Measurements from ENCODE around the gene RETN. TPM values are rescaled to one million over a fixed set of nuclear protein-coding genes. Genes with fewer than 3 reads are reported as not detected.

RETN gene
- total and polyA plus RNA-seq, 2 experiments from 2014 or later = not detected

DNA sequence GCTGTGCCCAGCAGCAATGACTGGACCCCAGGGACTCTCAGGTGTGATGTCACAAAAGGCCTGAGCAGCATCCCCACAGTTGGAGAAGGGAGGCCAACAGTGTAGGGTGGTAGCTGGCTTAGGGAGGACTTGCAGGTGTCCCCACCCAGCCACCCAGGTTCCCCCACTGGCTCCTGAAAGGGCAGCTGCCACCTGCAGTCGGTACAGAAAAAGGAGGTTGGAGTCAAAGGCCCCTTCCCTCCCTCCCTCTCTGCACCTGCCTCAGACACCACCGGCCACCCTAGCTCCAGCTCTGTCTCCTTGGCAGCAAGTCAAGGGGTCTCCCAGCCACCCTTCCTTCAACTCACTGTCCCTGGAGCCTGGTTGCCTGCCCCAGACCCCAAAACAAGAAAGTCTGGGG lies 35.2 kb upstream of the RETN start, which contains the start of gene PCP2:
Gene PCP2, minus strand, starts transcription at position 22 of the 400 bp plus-strand sequence. CDS start 262 bp downstream, outside the sequence.
- no peak within 1 kb of the TSS for H3K27ac ChIP-seq (ENCODE audit: low read depth)
- peaks cover 20% of the 10 kb centered on the region for H3K79me2 ChIP-seq (replicated peaks; ENCODE audit: insufficient read depth)
- no peaks in the 10 kb centered on the region for H3K36me3 Mint-ChIP-seq (ENCODE audit: low read depth)
- H3K9me2 ChIP-seq (ENCODE audit: insufficient read depth) = no peaks in the 10 kb centered on the region
- DNase-seq (ENCODE audit: low spot score) (no peak), ATAC-seq (no peak)
- H3K4me2 ChIP-seq = no peak within 1 kb of the TSS
- TF ChIP-seq, protein P1, sequence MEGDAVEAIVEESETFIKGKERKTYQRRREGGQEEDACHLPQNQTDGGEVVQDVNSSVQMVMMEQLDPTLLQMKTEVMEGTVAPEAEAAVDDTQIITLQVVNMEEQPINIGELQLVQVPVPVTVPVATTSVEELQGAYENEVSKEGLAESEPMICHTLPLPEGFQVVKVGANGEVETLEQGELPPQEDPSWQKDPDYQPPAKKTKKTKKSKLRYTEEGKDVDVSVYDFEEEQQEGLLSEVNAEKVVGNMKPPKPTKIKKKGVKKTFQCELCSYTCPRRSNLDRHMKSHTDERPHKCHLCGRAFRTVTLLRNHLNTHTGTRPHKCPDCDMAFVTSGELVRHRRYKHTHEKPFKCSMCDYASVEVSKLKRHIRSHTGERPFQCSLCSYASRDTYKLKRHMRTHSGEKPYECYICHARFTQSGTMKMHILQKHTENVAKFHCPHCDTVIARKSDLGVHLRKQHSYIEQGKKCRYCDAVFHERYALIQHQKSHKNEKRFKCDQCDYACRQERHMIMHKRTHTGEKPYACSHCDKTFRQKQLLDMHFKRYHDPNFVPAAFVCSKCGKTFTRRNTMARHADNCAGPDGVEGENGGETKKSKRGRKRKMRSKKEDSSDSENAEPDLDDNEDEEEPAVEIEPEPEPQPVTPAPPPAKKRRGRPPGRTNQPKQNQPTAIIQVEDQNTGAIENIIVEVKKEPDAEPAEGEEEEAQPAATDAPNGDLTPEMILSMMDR (conservative IDR thresholded peaks at IDR 0.05; ENCODE audit: low read depth in 2 of 2) = no peak
- TF ChIP-seq CREB1 (CRISPR knock-in tag; IDR thresholded peaks at IDR 0.05; ENCODE audit: low read depth) (no peak), EZH2phosphoT487 (IDR thresholded peaks at IDR 0.05; ENCODE audit: unreplicated experiment) (no peak), ZNF331 (CRISPR knock-in tag; IDR thresholded peaks at IDR 0.05; ENCODE audit: low read depth) (no peak), NANOG (IDR thresholded peaks at IDR 0.05; ENCODE audit: borderline replicate concordance) (no peak), JUNB (IDR thresholded peaks at IDR 0.05; ENCODE audit: unreplicated experiment) (no peak), ZNF114 (CRISPR knock-in tag; IDR thresholded peaks at IDR 0.05) (no peak), STAT1 (IDR thresholded peaks at IDR 0.05; ENCODE audit: unreplicated experiment) (no peak), EZH2 (IDR thresholded peaks at IDR 0.05; ENCODE audit: low read depth, unreplicated experiment) (no peak), POLR2AphosphoS5 (IDR thresholded peaks at IDR 0.05; ENCODE audit: low read depth) (no peak)
- TF ChIP-seq, protein P2, sequence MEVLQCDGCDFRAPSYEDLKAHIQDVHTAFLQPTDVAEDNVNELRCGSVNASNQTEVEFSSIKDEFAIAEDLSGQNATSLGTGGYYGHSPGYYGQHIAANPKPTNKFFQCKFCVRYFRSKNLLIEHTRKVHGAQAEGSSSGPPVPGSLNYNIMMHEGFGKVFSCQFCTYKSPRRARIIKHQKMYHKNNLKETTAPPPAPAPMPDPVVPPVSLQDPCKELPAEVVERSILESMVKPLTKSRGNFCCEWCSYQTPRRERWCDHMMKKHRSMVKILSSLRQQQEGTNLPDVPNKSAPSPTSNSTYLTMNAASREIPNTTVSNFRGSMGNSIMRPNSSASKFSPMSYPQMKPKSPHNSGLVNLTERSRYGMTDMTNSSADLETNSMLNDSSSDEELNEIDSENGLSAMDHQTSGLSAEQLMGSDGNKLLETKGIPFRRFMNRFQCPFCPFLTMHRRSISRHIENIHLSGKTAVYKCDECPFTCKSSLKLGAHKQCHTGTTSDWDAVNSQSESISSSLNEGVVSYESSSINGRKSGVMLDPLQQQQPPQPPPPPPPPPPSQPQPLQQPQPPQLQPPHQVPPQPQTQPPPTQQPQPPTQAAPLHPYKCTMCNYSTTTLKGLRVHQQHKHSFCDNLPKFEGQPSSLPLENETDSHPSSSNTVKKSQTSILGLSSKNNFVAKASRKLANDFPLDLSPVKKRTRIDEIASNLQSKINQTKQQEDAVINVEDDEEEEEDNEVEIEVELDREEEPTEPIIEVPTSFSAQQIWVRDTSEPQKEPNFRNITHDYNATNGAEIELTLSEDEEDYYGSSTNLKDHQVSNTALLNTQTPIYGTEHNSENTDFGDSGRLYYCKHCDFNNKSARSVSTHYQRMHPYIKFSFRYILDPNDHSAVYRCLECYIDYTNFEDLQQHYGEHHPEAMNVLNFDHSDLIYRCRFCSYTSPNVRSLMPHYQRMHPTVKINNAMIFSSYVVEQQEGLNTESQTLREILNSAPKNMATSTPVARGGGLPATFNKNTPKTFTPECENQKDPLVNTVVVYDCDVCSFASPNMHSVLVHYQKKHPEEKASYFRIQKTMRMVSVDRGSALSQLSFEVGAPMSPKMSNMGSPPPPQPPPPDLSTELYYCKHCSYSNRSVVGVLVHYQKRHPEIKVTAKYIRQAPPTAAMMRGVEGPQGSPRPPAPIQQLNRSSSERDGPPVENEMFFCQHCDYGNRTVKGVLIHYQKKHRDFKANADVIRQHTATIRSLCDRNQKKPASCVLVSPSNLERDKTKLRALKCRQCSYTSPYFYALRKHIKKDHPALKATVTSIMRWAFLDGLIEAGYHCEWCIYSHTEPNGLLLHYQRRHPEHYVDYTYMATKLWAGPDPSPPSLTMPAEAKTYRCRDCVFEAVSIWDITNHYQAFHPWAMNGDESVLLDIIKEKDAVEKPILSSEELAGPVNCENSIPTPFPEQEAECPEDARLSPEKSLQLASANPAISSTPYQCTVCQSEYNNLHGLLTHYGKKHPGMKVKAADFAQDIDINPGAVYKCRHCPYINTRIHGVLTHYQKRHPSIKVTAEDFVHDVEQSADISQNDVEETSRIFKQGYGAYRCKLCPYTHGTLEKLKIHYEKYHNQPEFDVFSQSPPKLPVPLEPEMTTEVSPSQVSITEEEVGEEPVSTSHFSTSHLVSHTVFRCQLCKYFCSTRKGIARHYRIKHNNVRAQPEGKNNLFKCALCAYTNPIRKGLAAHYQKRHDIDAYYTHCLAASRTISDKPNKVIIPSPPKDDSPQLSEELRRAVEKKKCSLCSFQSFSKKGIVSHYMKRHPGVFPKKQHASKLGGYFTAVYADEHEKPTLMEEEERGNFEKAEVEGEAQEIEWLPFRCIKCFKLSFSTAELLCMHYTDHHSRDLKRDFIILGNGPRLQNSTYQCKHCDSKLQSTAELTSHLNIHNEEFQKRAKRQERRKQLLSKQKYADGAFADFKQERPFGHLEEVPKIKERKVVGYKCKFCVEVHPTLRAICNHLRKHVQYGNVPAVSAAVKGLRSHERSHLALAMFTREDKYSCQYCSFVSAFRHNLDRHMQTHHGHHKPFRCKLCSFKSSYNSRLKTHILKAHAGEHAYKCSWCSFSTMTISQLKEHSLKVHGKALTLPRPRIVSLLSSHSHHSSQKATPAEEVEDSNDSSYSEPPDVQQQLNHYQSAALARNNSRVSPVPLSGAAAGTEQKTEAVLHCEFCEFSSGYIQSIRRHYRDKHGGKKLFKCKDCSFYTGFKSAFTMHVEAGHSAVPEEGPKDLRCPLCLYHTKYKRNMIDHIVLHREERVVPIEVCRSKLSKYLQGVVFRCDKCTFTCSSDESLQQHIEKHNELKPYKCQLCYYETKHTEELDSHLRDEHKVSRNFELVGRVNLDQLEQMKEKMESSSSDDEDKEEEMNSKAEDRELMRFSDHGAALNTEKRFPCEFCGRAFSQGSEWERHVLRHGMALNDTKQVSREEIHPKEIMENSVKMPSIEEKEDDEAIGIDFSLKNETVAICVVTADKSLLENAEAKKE (CRISPR knock-in tag; IDR thresholded peaks at IDR 0.05) = no peak
- TF ChIP-seq, protein P3, sequence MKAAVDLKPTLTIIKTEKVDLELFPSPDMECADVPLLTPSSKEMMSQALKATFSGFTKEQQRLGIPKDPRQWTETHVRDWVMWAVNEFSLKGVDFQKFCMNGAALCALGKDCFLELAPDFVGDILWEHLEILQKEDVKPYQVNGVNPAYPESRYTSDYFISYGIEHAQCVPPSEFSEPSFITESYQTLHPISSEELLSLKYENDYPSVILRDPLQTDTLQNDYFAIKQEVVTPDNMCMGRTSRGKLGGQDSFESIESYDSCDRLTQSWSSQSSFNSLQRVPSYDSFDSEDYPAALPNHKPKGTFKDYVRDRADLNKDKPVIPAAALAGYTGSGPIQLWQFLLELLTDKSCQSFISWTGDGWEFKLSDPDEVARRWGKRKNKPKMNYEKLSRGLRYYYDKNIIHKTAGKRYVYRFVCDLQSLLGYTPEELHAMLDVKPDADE (IDR thresholded peaks at IDR 0.05) = no peak
- TF ChIP-seq, protein P4, sequence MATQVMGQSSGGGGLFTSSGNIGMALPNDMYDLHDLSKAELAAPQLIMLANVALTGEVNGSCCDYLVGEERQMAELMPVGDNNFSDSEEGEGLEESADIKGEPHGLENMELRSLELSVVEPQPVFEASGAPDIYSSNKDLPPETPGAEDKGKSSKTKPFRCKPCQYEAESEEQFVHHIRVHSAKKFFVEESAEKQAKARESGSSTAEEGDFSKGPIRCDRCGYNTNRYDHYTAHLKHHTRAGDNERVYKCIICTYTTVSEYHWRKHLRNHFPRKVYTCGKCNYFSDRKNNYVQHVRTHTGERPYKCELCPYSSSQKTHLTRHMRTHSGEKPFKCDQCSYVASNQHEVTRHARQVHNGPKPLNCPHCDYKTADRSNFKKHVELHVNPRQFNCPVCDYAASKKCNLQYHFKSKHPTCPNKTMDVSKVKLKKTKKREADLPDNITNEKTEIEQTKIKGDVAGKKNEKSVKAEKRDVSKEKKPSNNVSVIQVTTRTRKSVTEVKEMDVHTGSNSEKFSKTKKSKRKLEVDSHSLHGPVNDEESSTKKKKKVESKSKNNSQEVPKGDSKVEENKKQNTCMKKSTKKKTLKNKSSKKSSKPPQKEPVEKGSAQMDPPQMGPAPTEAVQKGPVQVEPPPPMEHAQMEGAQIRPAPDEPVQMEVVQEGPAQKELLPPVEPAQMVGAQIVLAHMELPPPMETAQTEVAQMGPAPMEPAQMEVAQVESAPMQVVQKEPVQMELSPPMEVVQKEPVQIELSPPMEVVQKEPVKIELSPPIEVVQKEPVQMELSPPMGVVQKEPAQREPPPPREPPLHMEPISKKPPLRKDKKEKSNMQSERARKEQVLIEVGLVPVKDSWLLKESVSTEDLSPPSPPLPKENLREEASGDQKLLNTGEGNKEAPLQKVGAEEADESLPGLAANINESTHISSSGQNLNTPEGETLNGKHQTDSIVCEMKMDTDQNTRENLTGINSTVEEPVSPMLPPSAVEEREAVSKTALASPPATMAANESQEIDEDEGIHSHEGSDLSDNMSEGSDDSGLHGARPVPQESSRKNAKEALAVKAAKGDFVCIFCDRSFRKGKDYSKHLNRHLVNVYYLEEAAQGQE (IDR thresholded peaks at IDR 0.05; ENCODE audit: unreplicated experiment) = no peak
- H3K9me3 Mint-ChIP-seq = no peaks in the 10 kb centered on the region; the same call in 1 of the 3 replicates
- H3K4me3 Mint-ChIP-seq = no peak within 1 kb of the TSS; the same call in 2 of the 3 replicates
- no peaks in the 10 kb centered on the region for H3K36me3 ChIP-seq (ENCODE audit: insufficient read depth)
- no peak within 1 kb of the TSS for H3K27ac Mint-ChIP-seq
- no peak within 1 kb of the TSS for H3K4me3 ChIP-seq
- H3K27me3 Mint-ChIP-seq (ENCODE audit: insufficient read depth, low read depth, poor library complexity) = peaks cover 27% of the 10 kb centered on the region
- H3K27me3 ChIP-seq (ENCODE audit: insufficient read depth) = peaks cover 24% of the 10 kb centered on the region
- H3K4me1 Mint-ChIP-seq = peaks cover 9% of the 10 kb centered on the region; the same call in 2 of the 3 replicates
- H2AFZ ChIP-seq = no peak within 1 kb of the TSS
- H3K4me1 ChIP-seq (ENCODE audit: insufficient read depth) = peaks cover 9% of the 10 kb centered on the region; the same call in 1 of the 2 replicates
- H4K20me1 ChIP-seq (replicated peaks; ENCODE audit: insufficient read depth) = peaks cover 2% of the 10 kb centered on the region; the same call in 1 of the 2 replicates
- H3F3A ChIP-seq (replicated peaks; ENCODE audit: low read depth) = no peaks in the 10 kb centered on the region
